GM12874 (cell line): Measurements from ENCODE around the gene HK3.

Source experiments
- TF ChIP-seq, protein P1 (sequence below): IDR thresholded peaks from 2 replicates; pipeline ENCODE4 v1.5.1; 2011; ENCODE audit warnings: low read depth, mild to moderate bottlenecking, control low read depth, low read length, moderate library complexity; ENCODE audit not compliant: insufficient read depth

HK3 gene

DNA sequence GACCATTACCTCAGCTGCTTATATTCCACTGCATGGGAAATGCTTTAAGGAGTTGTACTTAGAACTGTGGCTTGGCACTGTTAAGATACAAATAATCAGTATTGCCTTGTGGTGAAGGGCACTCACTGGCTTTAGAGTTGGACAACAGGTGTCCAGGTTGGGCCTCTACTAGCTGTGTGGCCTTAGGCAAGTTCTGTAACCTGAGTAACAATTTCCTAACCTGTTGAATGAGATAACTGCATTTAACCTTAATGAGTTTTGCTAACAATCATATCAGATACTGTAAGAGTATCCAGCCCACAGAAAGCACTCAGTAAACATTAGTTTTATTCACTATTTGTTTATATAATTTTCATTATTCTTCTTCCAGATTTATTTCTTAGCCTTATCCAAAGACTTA, 17.2 kb upstream of the HK3 start:
- TF ChIP-seq, protein P1, sequence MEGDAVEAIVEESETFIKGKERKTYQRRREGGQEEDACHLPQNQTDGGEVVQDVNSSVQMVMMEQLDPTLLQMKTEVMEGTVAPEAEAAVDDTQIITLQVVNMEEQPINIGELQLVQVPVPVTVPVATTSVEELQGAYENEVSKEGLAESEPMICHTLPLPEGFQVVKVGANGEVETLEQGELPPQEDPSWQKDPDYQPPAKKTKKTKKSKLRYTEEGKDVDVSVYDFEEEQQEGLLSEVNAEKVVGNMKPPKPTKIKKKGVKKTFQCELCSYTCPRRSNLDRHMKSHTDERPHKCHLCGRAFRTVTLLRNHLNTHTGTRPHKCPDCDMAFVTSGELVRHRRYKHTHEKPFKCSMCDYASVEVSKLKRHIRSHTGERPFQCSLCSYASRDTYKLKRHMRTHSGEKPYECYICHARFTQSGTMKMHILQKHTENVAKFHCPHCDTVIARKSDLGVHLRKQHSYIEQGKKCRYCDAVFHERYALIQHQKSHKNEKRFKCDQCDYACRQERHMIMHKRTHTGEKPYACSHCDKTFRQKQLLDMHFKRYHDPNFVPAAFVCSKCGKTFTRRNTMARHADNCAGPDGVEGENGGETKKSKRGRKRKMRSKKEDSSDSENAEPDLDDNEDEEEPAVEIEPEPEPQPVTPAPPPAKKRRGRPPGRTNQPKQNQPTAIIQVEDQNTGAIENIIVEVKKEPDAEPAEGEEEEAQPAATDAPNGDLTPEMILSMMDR: no peak

DNA sequence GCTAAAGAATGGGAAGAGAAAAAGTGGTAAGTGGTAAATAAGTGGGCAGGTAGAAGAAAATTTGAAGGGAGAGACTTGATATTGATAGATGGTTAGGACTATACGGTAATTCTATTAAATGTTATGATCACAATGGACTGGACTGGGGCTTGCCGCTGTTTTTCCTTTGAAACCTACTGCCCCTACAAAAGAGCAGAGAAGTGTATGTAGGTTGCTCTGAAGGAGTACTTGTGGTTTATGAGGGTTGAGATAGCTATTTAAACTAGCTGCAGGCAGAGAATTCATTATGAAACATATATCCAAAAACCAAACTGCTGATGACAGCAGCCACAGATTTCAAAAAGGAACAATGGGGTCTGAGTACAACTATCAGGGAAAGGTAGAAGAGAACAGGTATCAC, 16.8 kb upstream of the HK3 start:
- TF ChIP-seq, protein P1: no peak

DNA sequence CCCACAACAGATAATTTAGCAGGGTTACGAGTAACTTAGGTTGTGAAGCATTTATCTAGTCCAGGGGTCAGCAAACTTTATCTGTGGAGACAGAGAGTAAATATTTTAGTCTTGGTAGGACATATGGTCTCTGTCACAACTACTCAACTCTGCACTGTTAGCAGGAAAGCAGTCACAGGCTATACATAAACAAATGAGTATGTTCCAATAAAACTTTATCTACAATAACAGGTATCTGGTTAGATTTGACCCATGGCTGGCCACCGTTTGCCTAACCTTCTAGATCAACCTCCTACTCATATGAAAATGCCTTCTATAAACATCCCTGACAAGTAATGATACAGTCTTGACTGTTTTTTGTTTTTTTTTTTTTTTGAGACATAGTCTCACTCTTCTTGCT, 13.0 kb upstream of the HK3 start:
- TF ChIP-seq, protein P1: no peak

DNA sequence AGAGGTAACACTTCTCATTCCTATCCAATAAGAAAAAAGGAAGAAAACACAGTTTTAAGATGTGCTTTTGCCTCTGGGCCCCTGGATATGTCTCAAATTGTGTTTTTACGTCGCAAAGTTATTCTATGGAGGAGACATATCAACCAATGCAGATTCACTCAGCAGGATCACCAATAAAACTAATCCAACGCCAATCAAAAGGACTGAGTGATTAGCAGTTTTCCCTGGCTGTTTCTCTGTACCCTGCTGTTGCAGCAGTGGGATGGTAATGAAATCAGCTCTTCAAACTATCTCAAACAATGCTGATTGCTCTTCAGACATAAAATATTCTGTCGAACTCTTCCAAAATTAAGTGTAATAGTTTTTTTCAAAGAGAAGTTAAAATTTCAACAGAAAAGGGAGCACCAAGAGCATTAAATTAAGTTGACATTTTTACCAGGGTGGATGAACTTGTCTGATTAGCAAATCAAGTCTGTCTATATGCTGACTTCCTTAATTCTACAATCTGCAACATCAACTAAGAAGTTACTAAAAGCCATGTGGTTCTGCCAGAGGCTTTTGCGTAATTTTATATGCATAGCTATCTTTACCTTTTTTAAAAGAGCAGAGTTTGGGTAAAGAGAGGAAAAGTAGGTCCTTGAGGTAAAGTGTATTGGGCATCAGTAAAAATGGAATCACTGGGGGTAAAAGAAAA, 9.7 kb upstream of the HK3 start:
- TF ChIP-seq, protein P1: no peak

DNA sequence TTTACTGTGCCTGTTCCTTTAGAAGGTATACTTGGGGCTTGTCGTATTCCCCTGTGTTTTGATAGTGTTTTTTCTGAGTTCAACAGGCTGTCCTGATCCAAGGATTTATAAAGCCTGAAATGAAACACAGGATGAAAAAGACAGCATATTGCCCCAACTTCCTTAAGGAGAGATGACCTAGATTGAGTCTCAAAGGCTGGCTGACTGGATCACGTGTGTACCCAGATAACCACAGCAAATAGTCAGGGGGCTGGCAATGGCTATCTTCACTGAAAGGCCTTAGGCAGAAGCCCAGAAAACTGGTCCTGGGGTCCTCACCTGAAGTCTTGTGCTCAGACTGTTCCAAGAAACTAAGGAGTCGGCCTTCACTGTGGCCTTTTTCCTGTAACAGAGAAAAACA, 7.7 kb upstream of the HK3 start:
- TF ChIP-seq, protein P1: no peak

DNA sequence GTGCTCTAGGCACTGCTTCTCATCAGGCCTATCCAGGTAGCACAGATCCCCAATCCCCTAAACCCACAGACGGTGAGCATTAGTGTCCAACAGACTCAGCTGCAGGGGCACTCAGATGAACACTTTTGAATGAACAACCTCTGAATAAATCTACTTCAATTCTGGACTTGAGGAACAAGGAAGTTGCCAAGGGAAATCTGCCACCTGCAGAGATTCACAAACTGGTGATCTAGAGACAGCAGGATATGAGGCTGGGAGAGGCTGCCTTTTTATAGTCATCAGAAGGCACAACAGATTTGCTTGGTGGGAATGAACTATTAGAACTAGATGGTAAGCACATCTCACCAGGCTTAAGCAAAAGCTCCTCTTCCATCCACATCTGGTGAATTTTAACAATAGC, 7.0 kb upstream of the HK3 start:
- TF ChIP-seq, protein P1: no peak

DNA sequence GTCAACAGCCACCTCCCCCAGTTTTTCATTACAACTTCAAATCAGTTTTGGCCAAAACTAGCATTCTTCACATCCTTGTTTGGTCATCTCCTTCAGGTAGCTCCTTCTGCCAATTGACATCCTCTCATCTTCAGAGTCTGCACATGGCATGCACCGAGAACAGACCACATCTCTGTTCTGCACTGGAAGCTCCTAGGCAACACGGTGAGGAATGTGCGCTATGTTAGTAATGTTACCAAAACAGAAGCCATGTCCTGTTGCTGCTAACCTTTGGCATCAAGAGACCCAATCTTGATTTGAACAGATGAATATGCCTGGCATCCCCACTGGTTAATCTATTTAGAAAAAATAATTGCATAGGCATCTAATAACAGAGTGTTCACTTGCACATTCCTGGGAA, 5.1 kb upstream of the HK3 start:
- TF ChIP-seq, protein P1: no peak
